Gastroesophageal sphincter (tissue), 4 donors: ENCODE measurements around the gene FKBP14. TPM values are rescaled to one million over a fixed set of nuclear protein-coding genes. Genes with fewer than 3 reads are reported as not detected.

Experiments
- ATAC-seq: fragments of 150-250 bp; one replicate; pipeline ENCODE4 v1.9.1; 2016; ENCODE audit warnings: mild to moderate bottlenecking, moderate library complexity
- H3K27ac ChIP-seq, 4 donors: fragments of 200-600 bp; sonication (generic) in 3 of 4; 1 replicate in 3 of 4; 2 replicates in 1 of 4; pipeline ENCODE4 v1.5.1; 2016 to 2019
- H3K27me3 ChIP-seq: fragments of 200-600 bp; sonication (generic); one replicate; pipeline ENCODE4 v1.5.1; 2019
- H3K36me3 ChIP-seq, 2 donors: fragments of 200-600 bp; sonication (generic); one replicate each; pipeline ENCODE4 v1.5.1; 2019; ENCODE audit warnings: control low read depth in 1 of 2
- H3K4me1 ChIP-seq, 3 donors: fragments of 200-600 bp; sonication (generic); 1 replicate in 2 of 3; 2 replicates in 1 of 3; pipeline ENCODE4 v1.5.1; 2016 to 2019; ENCODE audit warnings: control low read depth in 2 of 3
- H3K4me3 ChIP-seq, 2 donors: fragments of 200-600 bp; sonication (generic); one replicate each; pipeline ENCODE4 v1.5.1; 2019; ENCODE audit warnings: mild to moderate bottlenecking in 1 of 2, moderate library complexity in 1 of 2
- H3K9me3 ChIP-seq, 3 donors: fragments of 200-600 bp; sonication (generic); one replicate each; pipeline ENCODE4 v1.5.1; 2017 to 2019; ENCODE audit warnings: control low read depth in 2 of 3
- EP300 ChIP-seq: sonication (generic); formaldehyde crosslinking; IDR thresholded peaks from one replicate; pipeline ENCODE4 v1.6.1; 2017; ENCODE audit warnings: antibody characterized with exemption, mild to moderate bottlenecking
- POLR2A ChIP-seq, 2 donors: fragments of 450-650 bp; IDR thresholded peaks; one replicate each; pipeline ENCODE4 v1.6.1; 2017; ENCODE audit warnings: antibody characterized with exemption in 2 of 2, mild to moderate bottlenecking in 2 of 2, moderate library complexity in 1 of 2
- POLR2AphosphoS5 ChIP-seq: sonication (generic); formaldehyde crosslinking; IDR thresholded peaks from one replicate; pipeline ENCODE4 v1.6.1; 2017; ENCODE audit warnings: antibody characterized with exemption
- whole genome bisulfite sequencing, 2 donors: methylation state at CpG; one replicate each; pipeline ENCODE4 v1.1.5; 2018; ENCODE audit warnings: low coverage in 1 of 2; 5-methylcytosine and 5-hydroxymethylcytosine counted together
- total RNA-seq, 4 donors: library from RNA; depleted of rRNA; stranded (reverse); fragments of >200 nt; gene quantifications; one replicate each; pipeline ENCODE4 v1.1.0, GENCODE V29; 2016
- TF ChIP-seq, protein P1 (sequence below), 4 experiments: fragments of 200-600 bp in 2 of 4; fragments of 450-650 bp in 2 of 4; sonication (generic) in 1 of 4; IDR thresholded peaks; one replicate each; pipeline ENCODE4 v1.5.1; 2017 to 2019; ENCODE audit warnings: antibody characterized with exemption in 4 of 4, mild to moderate bottlenecking in 2 of 4, moderate library complexity in 2 of 4

FKBP14 gene
- total RNA-seq, 4 donors from 2014 or later, result 7.0 to 10.7 (median 7.7) TPM

DNA sequence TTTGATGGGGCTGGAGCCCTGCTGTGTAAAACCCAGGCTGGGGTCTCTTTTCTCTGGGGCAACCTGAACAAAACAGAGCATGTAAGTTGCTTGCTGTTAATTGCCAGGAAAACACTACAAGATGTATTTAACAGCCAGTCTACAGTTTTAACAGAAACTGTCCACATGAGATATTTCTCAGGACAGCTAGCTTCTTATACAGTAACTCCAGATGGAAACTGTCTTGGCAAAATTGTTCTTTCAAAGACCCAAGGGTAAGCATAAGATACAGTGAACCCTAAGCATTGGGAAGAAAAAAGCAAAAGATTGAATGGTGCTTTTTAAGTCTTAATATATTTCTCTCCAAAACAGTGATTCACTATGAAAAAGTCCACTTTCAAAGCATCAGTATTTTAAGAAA is 8.1 kb downstream of the FKBP14 start:
- TF ChIP-seq, protein P1, sequence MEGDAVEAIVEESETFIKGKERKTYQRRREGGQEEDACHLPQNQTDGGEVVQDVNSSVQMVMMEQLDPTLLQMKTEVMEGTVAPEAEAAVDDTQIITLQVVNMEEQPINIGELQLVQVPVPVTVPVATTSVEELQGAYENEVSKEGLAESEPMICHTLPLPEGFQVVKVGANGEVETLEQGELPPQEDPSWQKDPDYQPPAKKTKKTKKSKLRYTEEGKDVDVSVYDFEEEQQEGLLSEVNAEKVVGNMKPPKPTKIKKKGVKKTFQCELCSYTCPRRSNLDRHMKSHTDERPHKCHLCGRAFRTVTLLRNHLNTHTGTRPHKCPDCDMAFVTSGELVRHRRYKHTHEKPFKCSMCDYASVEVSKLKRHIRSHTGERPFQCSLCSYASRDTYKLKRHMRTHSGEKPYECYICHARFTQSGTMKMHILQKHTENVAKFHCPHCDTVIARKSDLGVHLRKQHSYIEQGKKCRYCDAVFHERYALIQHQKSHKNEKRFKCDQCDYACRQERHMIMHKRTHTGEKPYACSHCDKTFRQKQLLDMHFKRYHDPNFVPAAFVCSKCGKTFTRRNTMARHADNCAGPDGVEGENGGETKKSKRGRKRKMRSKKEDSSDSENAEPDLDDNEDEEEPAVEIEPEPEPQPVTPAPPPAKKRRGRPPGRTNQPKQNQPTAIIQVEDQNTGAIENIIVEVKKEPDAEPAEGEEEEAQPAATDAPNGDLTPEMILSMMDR (IDR thresholded peaks at IDR 0.05), result no peak
- TF ChIP-seq EP300, result no peak
- TF ChIP-seq POLR2AphosphoS5, result no peak
- no peak for TF ChIP-seq POLR2A (IDR thresholded peaks at IDR 0.05)
- Histone ChIP-seq H3K4me1 (peaks cover 0 to 5% (median 0%) of the 10 kb centered on the region in 3 donors), H3K27me3 (no peaks in the 10 kb centered on the region), H3K36me3 (peaks cover 0 to 43% of the 10 kb centered on the region in 2 donors), H3K27ac (no peak overlapping the region), H3K4me3 (no peak overlapping the region), H3K9me3 (no peaks in the 10 kb centered on the region)
- no peak for ATAC-seq

DNA sequence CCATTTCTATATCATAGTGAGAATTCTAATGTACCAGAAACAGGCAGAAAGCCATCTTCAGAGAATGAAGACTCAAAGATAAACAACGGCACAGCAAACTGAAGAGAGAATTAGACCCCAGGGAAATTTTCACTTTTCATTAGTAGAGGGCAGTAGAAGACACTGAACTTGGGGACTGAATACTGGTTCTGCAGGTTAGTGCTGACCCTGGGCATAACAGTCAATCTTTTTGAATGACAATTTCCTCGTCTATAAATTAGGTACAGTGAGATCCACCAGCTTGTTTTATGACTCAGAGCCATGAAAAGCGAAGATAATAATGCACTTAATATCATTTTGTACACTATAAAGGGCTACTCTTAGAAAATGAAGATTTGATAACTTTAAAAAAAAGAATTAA is 13.7 kb downstream of the FKBP14 start:
- no peak overlapping the region for H3K27ac ChIP-seq
- TF ChIP-seq EP300, result no peak
- TF ChIP-seq POLR2AphosphoS5, result no peak
- no peak for TF ChIP-seq POLR2A (IDR thresholded peaks at IDR 0.05)
- TF ChIP-seq, protein P1 (IDR thresholded peaks at IDR 0.05), result no peak
- WGBS, 2 donors, result 75 to 86% methylated on average over 2 to 3 of the region's 3 CpGs

DNA sequence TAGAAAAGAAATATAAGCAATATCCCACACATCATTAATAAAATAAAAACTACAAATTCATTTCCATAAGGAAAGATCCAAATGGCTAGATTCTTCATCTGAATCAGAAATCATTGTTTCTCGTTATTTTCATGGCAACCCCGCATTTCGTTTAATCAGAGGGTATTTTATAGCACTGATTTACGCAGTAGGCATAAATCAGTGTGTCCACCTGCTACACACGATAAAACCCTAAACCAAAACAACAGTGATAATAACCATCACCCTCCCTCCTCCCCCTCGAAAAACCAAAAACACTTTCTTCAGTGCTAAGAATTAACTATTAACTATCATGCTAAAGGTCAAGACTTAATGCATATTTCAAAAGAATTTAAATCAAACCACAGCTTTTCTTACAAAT is 16.5 kb downstream of the FKBP14 start:
- H3K36me3 ChIP-seq, result peaks cover 0 to 16% of the 10 kb centered on the region in 2 donors
- H3K4me1 ChIP-seq, result no peaks in the 10 kb centered on the region
- no peak for ATAC-seq
- TF ChIP-seq POLR2AphosphoS5 (no peak), POLR2A (IDR thresholded peaks at IDR 0.05) (no peak), EP300 (no peak)
- TF ChIP-seq, protein P1 (IDR thresholded peaks at IDR 0.05), result no peak
- H3K27me3 ChIP-seq, result no peaks in the 10 kb centered on the region
- WGBS, 2 donors, result 84 to 85% methylated on average over 6 of the region's 6 CpGs
- H3K9me3 ChIP-seq, result no peaks in the 10 kb centered on the region
- H3K27ac ChIP-seq, result no peak overlapping the region
- H3K4me3 ChIP-seq, result no peak overlapping the region

More for the DNA sequence above, 13.7 kb downstream of the FKBP14 start:
- H3K4me3 ChIP-seq, result no peak overlapping the region
- no peaks in the 10 kb centered on the region for H3K9me3 ChIP-seq
- no peak for ATAC-seq
- peaks cover 0 to 38% of the 10 kb centered on the region in 2 donors for H3K36me3 ChIP-seq
- H3K4me1 ChIP-seq, result no peaks in the 10 kb centered on the region
- H3K27me3 ChIP-seq, result no peaks in the 10 kb centered on the region

DNA sequence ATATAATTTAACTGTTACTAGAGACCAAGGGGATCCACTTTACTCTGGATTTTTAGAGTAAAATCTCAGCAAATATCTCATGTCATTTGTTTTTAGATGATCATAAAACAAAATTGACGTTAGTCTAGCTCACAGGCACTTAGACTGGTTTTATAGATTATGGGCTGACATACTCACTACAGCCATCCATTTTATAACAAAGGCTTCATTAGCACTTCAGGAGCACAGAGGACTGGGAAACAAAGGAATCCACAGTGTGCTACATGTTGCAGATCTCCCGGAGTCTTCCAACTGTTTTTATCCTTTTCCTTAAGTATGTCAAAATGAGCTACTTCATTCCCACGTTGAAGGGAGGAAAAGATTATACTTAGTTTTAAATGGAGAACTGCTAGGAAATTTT is 21.0 kb downstream of the FKBP14 start:
- Histone ChIP-seq H3K27ac (no peak overlapping the region), H3K36me3 (no peaks in the 10 kb centered on the region), H3K4me3 (no peak overlapping the region), H3K4me1 (peaks cover 0 to 10% (median 0%) of the 10 kb centered on the region in 3 donors), H3K27me3 (no peaks in the 10 kb centered on the region), H3K9me3 (no peaks in the 10 kb centered on the region)
- TF ChIP-seq POLR2A (IDR thresholded peaks at IDR 0.05) (no peak), EP300 (no peak), POLR2AphosphoS5 (no peak)
- TF ChIP-seq, protein P1 (IDR thresholded peaks at IDR 0.05), result no peak
- 51 to 56% methylated on average over 3 of the region's 3 CpGs for WGBS, 2 donors
- no peak for ATAC-seq

DNA sequence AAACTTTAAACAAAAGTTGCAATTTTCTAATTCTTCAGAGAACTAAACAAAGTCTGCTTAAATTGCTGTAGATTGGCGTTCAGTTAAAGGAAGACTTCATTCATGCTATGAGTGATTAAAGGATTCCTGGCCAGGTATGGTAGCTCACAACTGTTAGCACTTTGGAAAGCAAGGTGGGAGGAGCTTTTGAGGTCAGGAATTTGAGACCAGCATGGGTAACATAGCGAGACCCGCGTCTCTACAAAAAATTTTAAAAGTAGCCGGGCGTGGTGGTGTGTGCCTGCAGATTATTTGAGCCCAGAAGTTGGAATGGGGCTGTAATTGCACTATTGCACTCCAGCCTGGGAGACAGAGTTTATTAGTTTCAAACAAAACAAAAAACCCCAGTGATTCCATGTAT is 23.4 kb downstream of the FKBP14 start:
- Histone ChIP-seq H3K9me3 (no peaks in the 10 kb centered on the region), H3K4me1 (peaks cover 0 to 11% (median 0%) of the 10 kb centered on the region in 3 donors), H3K36me3 (no peaks in the 10 kb centered on the region), H3K27ac (no peak overlapping the region), H3K4me3 (no peak overlapping the region), H3K27me3 (no peaks in the 10 kb centered on the region)
- no peak for ATAC-seq
- WGBS, 2 donors, result 61 to 81% methylated on average over 5 to 6 of the region's 6 CpGs
- no peak for TF ChIP-seq POLR2A (IDR thresholded peaks at IDR 0.05)
- TF ChIP-seq, protein P1 (IDR thresholded peaks at IDR 0.05), result no peak
- no peak for TF ChIP-seq EP300
- no peak for TF ChIP-seq POLR2AphosphoS5
